Stimulated activated CD8-positive, alpha-beta memory T cell treated with anti-CD3 and anti-CD28 coated beads, Interleukin-15, amount 100 ng/mL, for 1 hour (primary cell): Measurements from ENCODE around the gene BTBD9.
"Not testable (repeated sequence)": the region's sequence is repeated elsewhere in the genome, so short reads cannot be mapped to it uniquely, and the experiment has no call there.

ENCODE experiments used
- DNase-seq: peaks from one replicate; pipeline ENCODE4 v3.0.0-alpha.2; 2020; ENCODE audit warnings: low read depth

Gene BTBD9

DNA sequence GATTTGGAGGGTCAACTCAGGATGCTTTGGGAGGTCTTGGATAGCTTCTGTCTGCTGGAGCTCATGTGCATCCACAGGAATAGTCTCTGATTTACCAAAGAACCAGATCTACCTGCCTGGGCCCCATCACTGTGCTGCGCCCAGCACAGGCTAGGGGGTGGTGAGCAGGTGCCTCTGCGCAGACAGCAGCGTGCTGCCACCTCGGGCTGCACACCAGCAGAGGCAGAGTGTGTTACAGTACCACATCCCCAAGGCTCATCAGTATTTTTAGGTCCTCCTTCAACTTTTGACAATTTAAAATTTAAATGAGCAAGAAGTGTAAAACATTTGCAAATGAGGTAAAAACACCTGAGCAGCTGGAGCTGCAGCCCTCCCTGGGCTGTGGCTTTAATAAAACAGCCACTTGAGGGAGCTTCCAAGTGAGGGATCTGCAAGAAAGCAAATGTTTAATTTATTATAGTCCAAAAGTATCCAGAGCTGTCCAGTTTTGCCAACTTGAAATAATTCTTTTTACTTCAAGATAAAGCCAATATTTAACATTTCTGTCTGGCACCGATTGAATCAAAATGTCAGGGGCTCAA is 495.3 kb downstream of the BTBD9 start:
- no peak for DNase-seq

DNA sequence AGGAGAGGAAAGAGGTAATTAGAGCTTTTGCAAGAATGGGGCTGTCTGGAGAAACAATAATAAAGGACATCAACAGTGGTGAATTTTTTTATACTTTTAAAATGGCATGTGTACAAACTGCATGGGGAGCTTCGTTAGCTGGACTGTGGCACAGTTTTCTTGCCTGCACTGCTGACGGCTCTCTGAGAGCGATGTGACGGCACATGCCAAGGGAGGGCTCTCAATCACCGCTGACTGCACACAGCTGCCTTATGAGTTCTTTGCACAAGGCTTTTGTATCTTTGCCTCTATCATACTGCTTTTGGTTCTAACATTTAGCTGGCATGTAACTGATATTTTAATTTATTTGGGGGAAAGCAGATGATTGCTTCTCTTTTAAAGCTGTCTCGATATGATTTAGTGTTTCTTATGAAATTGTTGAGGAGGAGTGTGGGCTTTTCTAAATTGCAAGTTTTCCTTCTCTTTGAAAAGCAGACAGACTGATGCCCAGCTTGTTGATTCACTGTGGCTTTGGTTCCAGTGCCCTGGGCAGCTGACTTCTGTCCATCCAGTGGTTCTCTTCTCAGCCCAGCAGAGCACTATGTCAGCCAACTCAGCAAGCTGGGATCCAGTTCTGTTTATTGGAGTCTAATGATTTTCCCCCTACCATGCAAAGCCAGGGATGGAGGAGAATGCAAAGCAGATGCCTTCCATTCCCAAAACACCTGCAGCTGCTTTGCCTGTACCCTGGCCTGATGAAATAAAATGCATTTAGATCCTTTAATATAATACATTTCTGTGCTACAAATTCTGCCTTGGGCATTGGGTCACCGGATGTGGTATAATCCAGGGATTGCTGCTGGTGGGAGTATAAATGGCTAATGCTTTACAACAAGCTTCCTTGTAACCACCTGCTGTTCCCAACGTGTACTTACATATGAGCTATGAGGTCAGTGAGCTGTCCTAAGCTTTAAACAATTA is 496.3 kb downstream of the BTBD9 start:
- DNase-seq = no peak

DNA sequence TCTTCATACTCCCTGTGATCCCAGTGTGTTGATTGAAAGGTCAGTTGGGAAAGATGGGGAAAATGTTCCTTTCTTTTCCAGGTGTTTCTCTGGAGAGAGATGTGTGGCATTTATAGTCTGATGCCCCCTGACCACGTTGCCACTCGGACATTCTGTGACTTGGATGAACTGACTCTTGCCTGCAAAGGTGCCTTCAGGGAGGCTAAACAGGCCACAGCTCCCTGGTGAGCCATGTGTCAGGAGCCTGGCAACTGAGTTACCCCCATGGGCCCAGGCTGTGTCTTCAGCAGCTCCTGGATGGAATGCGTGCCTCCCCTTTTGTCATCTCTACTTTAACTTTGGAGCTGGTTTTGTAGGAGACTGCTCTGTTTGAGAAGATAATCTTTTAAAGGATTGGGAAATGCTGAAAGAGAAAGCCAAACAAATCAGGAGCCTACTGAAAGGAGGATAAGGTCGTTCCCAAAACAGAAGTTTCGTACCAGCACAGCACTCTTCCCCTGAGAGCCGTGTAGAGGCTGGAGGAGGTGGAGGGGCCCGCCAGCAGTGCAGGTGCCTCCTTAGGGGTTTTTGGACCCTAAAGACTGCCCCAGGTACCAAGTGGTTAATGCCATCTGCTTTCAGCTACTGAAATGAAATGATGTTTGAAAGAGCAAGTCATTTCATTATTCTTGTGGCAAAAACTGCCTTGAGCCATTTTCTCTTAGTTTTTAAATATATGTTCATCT is 497.4 kb downstream of the BTBD9 start:
- no peak for DNase-seq

- DNase-seq = no peak
These were observed 498.0 kb downstream of the BTBD9 start for GRCh38 chr6:38141716-38142115.

- DNase-seq = no peak
These were observed 498.6 kb downstream of the BTBD9 start for GRCh38 chr6:38141085-38141484.

- DNase-seq = no peak
These were observed 501.4 kb downstream of the BTBD9 start for GRCh38 chr6:38138374-38138773.

DNA sequence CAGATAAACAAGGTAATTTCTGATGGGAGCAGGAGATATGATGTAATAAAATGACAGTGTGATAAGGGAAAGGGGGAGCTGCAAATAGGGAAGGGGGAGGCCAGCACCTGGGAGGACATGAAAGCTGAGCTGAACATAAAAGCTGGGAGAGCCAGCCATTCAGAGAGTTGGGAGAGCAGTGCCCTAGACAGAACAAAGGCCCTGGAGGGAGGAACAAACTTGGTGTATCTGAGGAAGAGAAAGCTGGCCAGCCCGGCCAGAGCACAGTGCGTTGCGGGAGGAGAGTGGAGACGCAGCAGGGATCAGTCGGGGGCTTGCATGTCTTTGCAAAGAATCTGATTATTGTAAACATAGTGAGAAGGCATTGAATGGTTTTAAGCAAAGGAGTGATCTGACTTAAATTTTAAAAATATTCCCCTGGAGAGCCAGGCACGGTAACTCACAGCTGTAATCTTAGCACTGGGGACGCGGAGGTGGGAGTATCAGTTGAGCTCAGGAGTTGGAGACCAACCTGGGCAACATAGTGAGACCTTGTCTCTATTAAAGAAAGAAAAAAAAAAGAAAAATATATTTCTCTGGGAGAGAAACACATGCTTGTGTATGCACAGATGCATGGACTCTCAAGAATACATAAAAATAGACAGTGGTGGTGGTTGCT is 502.0 kb downstream of the BTBD9 start:
- no peak for DNase-seq

- DNase-seq = no peak
These were observed 503.2 kb downstream of the BTBD9 start for GRCh38 chr6:38136547-38136946.

DNA sequence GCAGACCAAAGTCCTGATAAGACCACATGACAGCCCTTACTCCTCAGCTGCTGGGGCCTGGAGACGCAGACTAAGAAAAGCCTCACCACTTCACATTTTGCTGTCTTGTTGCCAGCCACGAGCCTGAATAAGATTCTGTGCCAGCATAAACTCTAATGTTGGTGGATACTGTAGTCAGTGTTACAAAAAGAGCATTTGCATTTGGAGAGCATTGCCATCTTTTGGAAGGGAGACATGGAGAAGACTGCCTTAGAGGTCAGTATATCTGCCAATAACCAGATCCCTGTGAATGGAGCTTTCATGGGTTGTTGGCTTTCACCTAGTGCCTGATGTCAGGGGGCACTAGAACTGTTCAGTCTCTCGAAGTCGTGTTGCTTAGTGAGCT is 505.0 kb downstream of the BTBD9 start:
- DNase-seq = no peak

DNA sequence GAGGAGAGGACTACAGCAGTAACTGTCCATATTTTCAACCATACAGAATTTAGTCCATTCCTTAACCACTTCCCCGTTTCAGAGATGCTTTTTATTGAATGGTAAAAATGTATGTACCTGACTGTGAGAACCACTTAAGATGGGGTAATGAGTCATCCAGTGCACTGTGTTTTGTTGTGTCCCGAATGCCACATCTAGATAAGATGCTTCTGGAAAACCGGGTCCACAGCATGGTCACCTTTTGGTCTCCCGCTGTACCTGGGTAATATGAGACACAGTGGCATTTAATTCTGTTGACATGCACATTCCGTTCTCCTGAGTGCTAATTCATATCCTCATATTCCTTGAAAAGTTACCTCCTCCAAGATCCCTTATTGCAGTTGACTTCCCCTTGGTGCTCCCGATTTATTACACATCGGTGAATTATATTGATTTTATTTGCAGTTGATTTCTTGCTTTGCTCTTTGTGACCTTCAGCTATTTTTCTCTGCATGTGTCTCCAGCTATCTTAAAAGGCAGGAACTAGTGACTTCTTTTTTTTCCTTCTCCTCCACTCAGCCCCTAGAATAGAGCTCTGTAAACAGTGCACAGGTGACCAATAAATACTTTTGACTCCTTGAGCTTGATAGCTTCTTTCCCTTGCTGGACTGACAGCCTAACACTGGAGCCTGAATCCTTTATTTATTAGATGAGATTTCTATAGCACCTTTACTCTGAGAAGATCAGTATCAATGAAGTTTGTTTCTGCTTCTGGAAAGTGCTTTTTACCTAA is 505.6 kb downstream of the BTBD9 start:
- DNase-seq = no peak

DNA sequence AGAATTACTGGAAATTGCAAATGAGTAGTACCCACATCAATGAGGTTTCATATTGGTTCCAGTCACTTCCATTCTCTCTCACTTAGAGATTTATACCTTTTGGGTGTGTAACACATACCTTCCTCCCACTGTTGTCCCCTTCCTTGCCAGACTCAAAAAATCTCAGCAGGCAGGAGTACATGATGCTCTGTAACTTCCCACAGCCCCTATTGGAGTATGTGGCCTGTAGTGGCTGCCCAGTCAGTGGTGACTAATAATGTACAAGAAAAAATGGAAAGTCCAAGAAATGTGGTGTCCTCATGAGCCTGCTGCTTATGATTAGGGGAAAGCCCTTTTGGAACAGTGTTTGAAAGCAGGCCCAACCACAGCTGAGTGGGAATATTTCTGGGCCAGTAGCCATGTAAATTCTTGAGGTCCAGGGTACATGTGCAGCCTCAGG is 508.2 kb downstream of the BTBD9 start:
- DNase-seq = no peak

- DNase-seq = no peak
These were observed 512.4 kb downstream of the BTBD9 start for GRCh38 chr6:38127284-38127683.

GRCh38 chr6:38124224-38124926 is 515.4 kb downstream of the BTBD9 start:
- not testable (repeated sequence) for DNase-seq

DNA sequence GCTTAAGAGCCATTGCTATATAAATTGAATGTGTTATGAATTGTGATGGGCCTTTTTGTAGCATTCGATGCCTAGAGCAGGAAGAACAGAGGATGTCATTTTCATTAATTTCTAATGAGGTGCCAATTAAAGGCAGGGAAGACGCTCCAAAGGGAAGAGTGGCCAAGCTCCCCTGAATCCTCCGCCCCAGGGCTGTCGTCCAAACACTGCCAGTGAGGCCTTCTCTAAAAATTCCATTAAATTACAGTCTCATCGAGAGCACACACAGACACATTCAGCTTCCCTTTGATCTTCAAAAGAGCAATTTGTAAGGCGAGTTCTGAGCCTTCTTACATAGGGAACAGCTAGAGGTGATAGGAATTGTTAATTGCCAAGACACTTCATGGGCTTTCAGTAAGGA is 520.2 kb downstream of the BTBD9 start:
- no peak for DNase-seq

DNA sequence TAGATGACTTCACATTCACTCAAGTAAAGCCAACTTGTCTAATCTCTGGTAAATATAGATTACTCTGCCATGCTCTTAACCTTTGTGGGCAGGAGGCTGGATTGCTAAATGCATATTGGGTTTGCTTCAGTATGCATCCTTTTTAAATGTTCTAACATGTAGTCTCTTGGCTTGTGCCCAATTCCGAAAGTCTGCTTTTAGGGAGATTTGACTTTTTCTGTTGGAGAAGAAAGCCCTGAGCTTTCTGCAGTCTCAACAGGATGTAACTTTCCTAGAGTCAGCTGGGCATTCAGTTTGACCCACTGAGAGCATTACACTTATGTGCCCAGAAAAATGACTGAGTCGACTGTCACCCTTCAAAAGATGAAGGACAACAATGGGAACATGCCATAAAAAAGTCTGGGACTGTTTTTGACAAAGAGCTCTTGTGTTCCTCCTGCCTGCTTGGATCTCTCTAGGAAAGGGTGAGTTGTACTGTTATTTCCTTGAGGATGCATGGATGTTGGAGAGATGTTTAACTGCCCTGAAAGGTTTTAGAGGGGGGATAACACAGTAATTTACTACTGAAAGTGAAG is 520.9 kb downstream of the BTBD9 start:
- DNase-seq = no peak
